ENCODE measurements around the gene SORCS1. TPM values are rescaled to one million over a fixed set of nuclear protein-coding genes. Genes with fewer than 3 reads are reported as not detected.

SORCS1 gene
- total RNA-seq, 1 experiment from 2014 or later = not detected

- H3K4me1 ChIP-seq (ENCODE audit: control insufficient read depth in 1 of 2, insufficient read depth in 2 of 2, low read length in 2 of 2) = no peaks in the 10 kb centered on the region
- no peak overlapping the region for H2AFZ ChIP-seq (ENCODE audit: low read depth, low read length, poor library complexity, severe bottlenecking)
- H3K79me2 ChIP-seq (ENCODE audit: insufficient read depth, low read length) = no peaks in the 10 kb centered on the region
- ChIA-PET RAD21 (ENCODE audit: low non-redundant PET in 1 of 2, low total read pairs in 2 of 2, uncharacterized antibody in 2 of 2, unreplicated experiment in 2 of 2) (no interaction called here), POLR2A (no interaction called here), CTCF (no interaction called here)
- H3K9ac ChIP-seq (ENCODE audit: low read length) = no peak overlapping the region
- ATAC-seq = no peak
- DNase-seq (ENCODE audit: low read depth, low spot score) = no peak
- intact Hi-C loops (cut with micrococcal nuclease) = no loop called here
- H3K27ac ChIP-seq (ENCODE audit: low read depth, low read length) = no peak overlapping the region
- no peaks in the 10 kb centered on the region for H3K36me3 ChIP-seq (ENCODE audit: control insufficient read depth in 1 of 2, insufficient read depth in 2 of 2, low read length in 2 of 2)
- BruUV-seq (replicated peaks) = no TSS peak
- no peak overlapping the region for H3K4me3 ChIP-seq (replicated peaks in 1 of 2; ENCODE audit: low read depth in 1 of 2, low read length in 2 of 2)
- no peaks in the 10 kb centered on the region for H4K20me1 ChIP-seq (ENCODE audit: insufficient read depth)
- peaks cover 14 to 19% of the 10 kb centered on the region in 2 experiments; a peak in 2 of 4 replicates for H3K9me3 ChIP-seq (ENCODE audit: control insufficient read depth in 1 of 2, insufficient read depth in 1 of 2, low read depth in 1 of 2, low read length in 2 of 2)
- H3K27me3 ChIP-seq (ENCODE audit: insufficient read depth, low read length) = no peaks in the 10 kb centered on the region
- no peak overlapping the region for H3K4me2 ChIP-seq (ENCODE audit: low read length)
- no peak for TF ChIP-seq CEBPB (IDR thresholded peaks at IDR 0.05; ENCODE audit: low read depth)
- TF ChIP-seq ZFX (IDR thresholded peaks at IDR 0.05) = no peak
- no peaks in the 10 kb centered on the region for H3K9me2 ChIP-seq (ENCODE audit: insufficient read depth)
These were observed 343.9 kb downstream of the SORCS1 start for GRCh38 chr10:106820579-106820978.

- no TSS peak for BruUV-seq (replicated peaks)
These were observed 345.0 kb downstream of the SORCS1 start for GRCh38 chr10:106819490-106819889.

More at GRCh38 chr10:106819490-106819889, 345.0 kb downstream of the SORCS1 start:
- ChIA-PET CTCF (no interaction called here), RAD21 (ENCODE audit: low non-redundant PET in 1 of 2, low total read pairs in 2 of 2, uncharacterized antibody in 2 of 2, unreplicated experiment in 2 of 2) (no interaction called here), POLR2A (no interaction called here)
- H3K27ac ChIP-seq (ENCODE audit: low read depth, low read length) = no peak overlapping the region
- H4K20me1 ChIP-seq (ENCODE audit: insufficient read depth) = no peaks in the 10 kb centered on the region
- no peaks in the 10 kb centered on the region for H3K79me2 ChIP-seq (ENCODE audit: insufficient read depth, low read length)
- H3K9ac ChIP-seq (ENCODE audit: low read length) = no peak overlapping the region
- H2AFZ ChIP-seq (ENCODE audit: low read depth, low read length, poor library complexity, severe bottlenecking) = no peak overlapping the region
- no peaks in the 10 kb centered on the region for H3K4me1 ChIP-seq (ENCODE audit: control insufficient read depth in 1 of 2, insufficient read depth in 2 of 2, low read length in 2 of 2)
- H3K4me3 ChIP-seq (replicated peaks in 1 of 2; ENCODE audit: low read depth in 1 of 2, low read length in 2 of 2) = no peak overlapping the region
- H3K36me3 ChIP-seq (ENCODE audit: control insufficient read depth in 1 of 2, insufficient read depth in 2 of 2, low read length in 2 of 2) = no peaks in the 10 kb centered on the region
- no peaks in the 10 kb centered on the region for H3K9me2 ChIP-seq (ENCODE audit: insufficient read depth)
- ATAC-seq (no peak), DNase-seq (ENCODE audit: low read depth, low spot score) (no peak)
- TF ChIP-seq TCF7L2 (IDR thresholded peaks at IDR 0.05; ENCODE audit: borderline replicate concordance, extremely low read depth, insufficient read depth, insufficient read length) (no peak), FOSL1 (IDR thresholded peaks at IDR 0.05; ENCODE audit: low read depth) (no peak), POLR2A (IDR thresholded peaks at IDR 0.05; ENCODE audit: borderline replicate concordance, extremely low read depth, insufficient read depth, insufficient read length) (no peak), CEBPB (IDR thresholded peaks at IDR 0.05; ENCODE audit: low read depth) (no peak), RAD21 (IDR thresholded peaks at IDR 0.05; ENCODE audit: low read depth) (no peak), MAX (IDR thresholded peaks at IDR 0.05) (no peak), POLR2AphosphoS5 (IDR thresholded peaks at IDR 0.05; ENCODE audit: low read depth, low read length) (no peak), ATF3 (IDR thresholded peaks at IDR 0.05) (no peak), CTCF (IDR thresholded peaks at IDR 0.05 in 2 of 3, conservative IDR thresholded peaks at IDR 0.05 in 1 of 3; ENCODE audit: borderline replicate concordance in 1 of 3, insufficient read depth in 1 of 3, low read depth in 2 of 3, low read length in 2 of 3) (no peak), SP1 (IDR thresholded peaks at IDR 0.05; ENCODE audit: low read depth) (no peak), CBX3 (IDR thresholded peaks at IDR 0.05; ENCODE audit: low read depth) (no peak), ELF1 (IDR thresholded peaks at IDR 0.05; ENCODE audit: borderline replicate concordance, low read depth) (no peak), SIN3A (IDR thresholded peaks at IDR 0.05; ENCODE audit: low read depth) (no peak), YY1 (IDR thresholded peaks at IDR 0.05; ENCODE audit: extremely low read depth, insufficient replicate concordance, low read depth, low read length) (no peak), SRF (IDR thresholded peaks at IDR 0.05; ENCODE audit: low read depth) (no peak), JUND (IDR thresholded peaks at IDR 0.05) (no peak)
- peaks cover 13 to 19% of the 10 kb centered on the region in 2 experiments; a peak in 2 of 4 replicates for H3K9me3 ChIP-seq (ENCODE audit: control insufficient read depth in 1 of 2, insufficient read depth in 1 of 2, low read depth in 1 of 2, low read length in 2 of 2)
- intact Hi-C loops (cut with micrococcal nuclease) = no loop called here
- H3K4me2 ChIP-seq (ENCODE audit: low read length) = no peak overlapping the region
- H3K27me3 ChIP-seq (ENCODE audit: insufficient read depth, low read length) = no peaks in the 10 kb centered on the region

Measured in HCT116 (cell line).